HG03558 (cell line): ENCODE data around the gene PRSS57.

Source experiments
- ATAC-seq: cut with Tn5 transposase; IDR thresholded peaks from one replicate; pipeline ENCODE4 v1.9.1; 2021; ENCODE audit warnings: moderate number of reproducible peaks; ENCODE audit not compliant: unreplicated experiment; ENCODE audit errors: extremely low read depth

Gene PRSS57

DNA sequence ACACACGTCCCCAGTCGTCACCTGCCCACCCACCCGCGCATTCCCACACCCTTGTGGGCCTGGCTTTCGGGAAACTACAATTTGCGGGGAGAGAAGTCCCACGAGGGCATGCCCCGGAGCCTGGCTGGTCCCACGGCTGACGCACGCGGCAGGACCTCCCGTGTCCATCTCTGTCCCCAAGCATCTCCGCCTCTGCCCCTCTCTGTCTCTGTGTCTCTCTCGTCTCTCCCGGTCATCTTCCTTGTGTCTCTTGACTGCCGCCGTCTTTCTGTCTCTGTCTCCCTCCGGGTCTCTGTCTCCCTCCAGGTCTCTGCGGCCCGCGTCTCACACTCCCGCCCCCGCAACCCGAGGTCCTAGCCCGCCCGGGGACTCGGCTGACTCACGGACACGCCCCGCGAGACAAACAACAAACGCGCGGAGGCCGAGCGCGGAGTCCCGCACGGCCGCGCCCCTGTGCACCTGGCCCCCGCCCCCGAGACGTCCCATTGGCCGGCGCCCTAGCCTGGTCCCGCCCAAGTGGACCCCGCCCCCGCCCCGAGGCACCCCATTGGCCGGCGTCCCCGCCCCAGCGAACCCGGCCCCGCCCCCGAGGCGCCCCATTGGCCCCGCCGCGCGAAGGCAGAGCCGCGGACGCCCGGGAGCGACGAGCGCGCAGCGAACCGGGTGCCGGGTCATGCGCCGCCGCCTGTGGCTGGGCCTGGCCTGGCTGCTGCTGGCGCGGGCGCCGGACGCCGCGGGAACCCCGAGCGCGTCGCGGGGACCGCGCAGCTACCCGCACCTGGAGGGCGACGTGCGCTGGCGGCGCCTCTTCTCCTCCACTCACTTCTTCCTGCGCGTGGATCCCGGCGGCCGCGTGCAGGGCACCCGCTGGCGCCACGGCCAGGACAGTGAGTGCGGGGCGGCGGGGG is 55.7 kb downstream of the PRSS57 start, which contains the start of gene FGF22:
TSS of gene FGF22 (plus strand) at position 627 of the 908 bp plus-strand sequence. CDS start at position 674, 47 bp downstream.
- ATAC-seq = no peak

DNA sequence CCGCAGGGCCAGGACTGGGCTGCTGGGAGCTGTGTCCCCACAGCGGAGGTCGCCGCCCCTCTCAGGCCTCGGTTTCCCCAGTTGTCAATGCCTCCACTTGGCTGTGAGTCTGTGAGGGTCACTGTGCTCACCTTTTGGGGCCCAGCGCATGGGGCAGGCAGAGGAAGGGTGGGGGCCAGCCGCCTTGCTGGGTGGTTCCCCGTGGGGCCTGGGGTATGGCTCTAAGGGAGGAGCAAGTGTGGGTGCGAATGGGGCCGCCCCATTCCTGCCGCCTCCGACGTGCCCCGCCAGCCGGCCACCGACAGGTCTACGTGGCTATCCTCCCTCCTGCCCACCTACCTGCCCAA is 56.4 kb downstream of the PRSS57 start:
- no peak for ATAC-seq
